Left lung (tissue), 10 donors: ENCODE data around the gene CLASP1. TPM values are rescaled to one million over a fixed set of nuclear protein-coding genes. Genes with fewer than 3 reads are reported as not detected.
"Not testable (repeated sequence)": the region's sequence is repeated elsewhere in the genome, so short reads cannot be mapped to it uniquely, and the experiment has no call there.

Experiments
- ATAC-seq: fragments of 200-7000 bp; cut with Tn5 transposase; one replicate; pipeline ENCODE4 v1.9.1; 2020; ENCODE audit warnings: moderate library complexity
- DNase-seq, 4 donors: peaks; one replicate each; pipeline ENCODE4 v3.0.0-alpha.2; 2013 to 2020
- H3K27ac ChIP-seq, 2 donors: fragments of 200-600 bp; sonication (generic) in 1 of 2; one replicate each; pipeline versions ENCODE4 v1.5.0 to v1.8.0; 2020 to 2021
- H3K27me3 ChIP-seq, 2 donors: fragments of 200-600 bp; sonication (generic) in 1 of 2; one replicate each; pipeline versions ENCODE4 v1.5.0 to v1.8.0; 2020 to 2021
- H3K36me3 ChIP-seq, 2 donors: fragments of 200-600 bp; sonication (generic) in 1 of 2; one replicate each; pipeline versions ENCODE4 v1.5.0 to v1.8.0; 2020 to 2021
- H3K4me1 ChIP-seq, 2 donors: fragments of 200-600 bp; one replicate each; pipeline ENCODE4 v1.8.0; 2021
- H3K4me3 ChIP-seq, 2 donors: fragments of 200-600 bp; sonication (generic) in 1 of 2; one replicate each; pipeline versions ENCODE4 v1.5.0 to v1.8.0; 2020 to 2021; ENCODE audit warnings: mild to moderate bottlenecking in 1 of 2
- H3K9me3 ChIP-seq, 2 donors: fragments of 200-600 bp; sonication (generic) in 1 of 2; one replicate each; pipeline versions ENCODE4 v1.5.0 to v1.8.0; 2020 to 2021
- intact Hi-C, 2 donors: fragments of 100-400 bp; cut with DNase I; formaldehyde crosslinking; loops; one replicate each; pipeline versions ENCODE4 v1.11.2 to v1.14.2; 2022
- polyA plus RNA-seq, 6 donors: library from polyadenylated mRNA; unstranded; fragments of 120-200 nt; gene quantifications; one replicate each; pipeline ENCODE4 v1.2.1, GENCODE V29; 2013; ENCODE audit not compliant: insufficient read length in 6 of 6
- total RNA-seq, 2 donors: library from RNA; stranded (reverse); fragmentation: NEBNext Ultra II Directional; extraction: Animal tissue kit (Norgen Biotek cat#: 25700); gene quantifications; one replicate each; pipeline ENCODE4 v1.2.1, GENCODE V29; 2021
- TF ChIP-seq, protein P1 (sequence below), 2 donors: fragments of 200-600 bp; sonication (generic) in 1 of 2; IDR thresholded peaks; one replicate each; pipeline versions ENCODE4 v1.5.0 to v1.8.0; 2021; ENCODE audit warnings: antibody characterized with exemption in 2 of 2
- donor health status: DM: no; HTN: yes; CAD: no.
- donor health status: DM: no; HTN: no; CAD: no.

Gene CLASP1
- total and polyA plus RNA-seq, 8 donors, result 42.9 to 52.1 (median 48.7) TPM

DNA sequence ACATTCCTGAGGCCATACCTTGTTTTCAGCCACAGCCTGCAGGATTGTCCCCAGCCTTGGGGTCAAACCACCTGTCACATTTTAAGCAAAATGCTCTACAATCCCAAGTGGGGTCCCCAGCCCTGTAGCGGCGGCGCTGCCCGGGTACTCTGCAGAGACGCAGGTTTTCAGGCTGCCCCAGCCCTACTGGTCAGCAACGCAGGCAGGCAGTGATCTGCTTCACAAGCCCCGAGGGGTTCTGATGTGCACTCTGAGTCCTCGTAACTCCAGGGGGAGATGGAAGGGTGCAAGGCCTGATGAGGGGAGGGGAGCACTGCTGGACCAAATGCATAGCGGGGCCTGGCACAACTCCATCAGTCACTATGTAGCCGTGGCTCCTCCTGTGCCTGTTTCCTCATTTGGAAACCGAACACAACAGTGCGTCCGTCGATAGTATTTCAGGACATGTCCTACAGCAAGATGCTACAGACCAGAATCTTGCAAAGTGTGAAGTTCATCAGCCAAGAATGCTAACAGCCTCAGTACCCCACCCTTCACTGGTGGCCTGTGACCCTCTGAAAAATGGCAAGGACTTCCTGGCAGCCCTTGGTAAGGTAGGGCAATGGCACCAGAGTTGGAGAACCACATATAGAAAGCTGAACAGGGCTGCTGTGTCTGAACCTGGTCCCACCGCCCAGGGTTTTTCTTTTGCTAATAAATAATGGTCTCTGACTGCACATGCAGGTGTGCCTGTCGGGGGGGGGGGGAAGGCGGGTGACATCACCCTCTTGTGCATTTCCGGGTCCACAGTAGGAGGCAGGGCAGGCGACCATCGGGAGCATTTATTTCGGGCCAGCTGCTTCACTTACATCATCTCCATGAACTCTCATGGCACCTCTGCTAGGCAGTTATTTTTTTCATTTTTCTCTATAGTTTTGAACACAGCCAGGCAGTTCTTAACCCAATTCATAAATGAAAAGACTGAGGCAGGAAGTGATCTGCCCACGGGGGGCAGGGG lies 313.7 kb downstream of the CLASP1 start:
- TF ChIP-seq, protein P1, sequence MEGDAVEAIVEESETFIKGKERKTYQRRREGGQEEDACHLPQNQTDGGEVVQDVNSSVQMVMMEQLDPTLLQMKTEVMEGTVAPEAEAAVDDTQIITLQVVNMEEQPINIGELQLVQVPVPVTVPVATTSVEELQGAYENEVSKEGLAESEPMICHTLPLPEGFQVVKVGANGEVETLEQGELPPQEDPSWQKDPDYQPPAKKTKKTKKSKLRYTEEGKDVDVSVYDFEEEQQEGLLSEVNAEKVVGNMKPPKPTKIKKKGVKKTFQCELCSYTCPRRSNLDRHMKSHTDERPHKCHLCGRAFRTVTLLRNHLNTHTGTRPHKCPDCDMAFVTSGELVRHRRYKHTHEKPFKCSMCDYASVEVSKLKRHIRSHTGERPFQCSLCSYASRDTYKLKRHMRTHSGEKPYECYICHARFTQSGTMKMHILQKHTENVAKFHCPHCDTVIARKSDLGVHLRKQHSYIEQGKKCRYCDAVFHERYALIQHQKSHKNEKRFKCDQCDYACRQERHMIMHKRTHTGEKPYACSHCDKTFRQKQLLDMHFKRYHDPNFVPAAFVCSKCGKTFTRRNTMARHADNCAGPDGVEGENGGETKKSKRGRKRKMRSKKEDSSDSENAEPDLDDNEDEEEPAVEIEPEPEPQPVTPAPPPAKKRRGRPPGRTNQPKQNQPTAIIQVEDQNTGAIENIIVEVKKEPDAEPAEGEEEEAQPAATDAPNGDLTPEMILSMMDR (IDR thresholded peaks at IDR 0.05), result no peak
- no peak for DNase-seq
- intact Hi-C loops, result no loop called here
- Histone ChIP-seq H3K4me1 (peaks cover 0 to 4% of the 10 kb centered on the region in 2 donors), H3K27ac (no peak overlapping the region), H3K9me3 (no peaks in the 10 kb centered on the region), H3K4me3 (no peak overlapping the region), H3K27me3 (no peaks in the 10 kb centered on the region), H3K36me3 (peaks cover 0 to 24% of the 10 kb centered on the region in 2 donors)
- peak; percentile 50 for ATAC-seq

DNA sequence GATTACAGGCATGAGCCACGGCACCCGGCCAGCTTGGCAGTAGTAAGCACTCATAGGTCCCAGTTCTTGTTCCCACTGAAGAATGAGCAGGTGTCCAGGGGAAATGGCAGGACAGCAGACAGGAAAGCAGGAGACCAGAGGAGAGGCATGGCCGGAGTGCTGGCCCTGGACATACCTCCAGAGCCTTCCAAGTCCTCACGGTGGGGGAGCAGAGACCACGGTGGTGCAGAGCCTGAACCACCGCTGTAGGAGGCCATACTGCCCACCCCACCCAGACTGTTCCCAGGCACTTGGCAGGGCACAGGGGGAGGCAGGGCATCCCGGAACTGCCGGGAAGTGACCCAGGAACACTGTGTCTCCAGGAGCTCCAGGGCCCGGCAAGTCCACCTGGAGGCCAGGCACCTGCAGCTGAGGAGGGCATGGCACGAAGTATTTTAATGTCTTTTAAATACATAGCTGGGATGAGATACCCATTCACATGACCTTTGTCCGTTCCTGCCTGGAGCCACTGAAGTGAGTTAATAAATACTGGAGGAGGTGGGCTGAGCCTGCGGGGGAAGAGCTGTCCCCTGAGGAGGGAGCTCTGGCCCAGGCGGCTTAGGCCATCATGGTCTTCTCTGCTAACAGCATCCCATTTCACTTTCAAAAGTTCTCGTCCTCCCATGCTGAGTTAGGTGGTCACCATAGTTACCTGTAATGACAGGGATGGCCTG lies 314.5 kb downstream of the CLASP1 start:
- H3K4me3 ChIP-seq, result no peak overlapping the region
- peaks cover 0 to 4% of the 10 kb centered on the region in 2 donors for H3K4me1 ChIP-seq
- H3K36me3 ChIP-seq, result peaks cover 0 to 16% of the 10 kb centered on the region in 2 donors
- intact Hi-C loops, result no loop called here
- DNase-seq (no peak), ATAC-seq (no peak)
- no peak overlapping the region for H3K27ac ChIP-seq
- no peaks in the 10 kb centered on the region for H3K27me3 ChIP-seq
- TF ChIP-seq, protein P1 (IDR thresholded peaks at IDR 0.05), result no peak
- no peaks in the 10 kb centered on the region for H3K9me3 ChIP-seq

DNA sequence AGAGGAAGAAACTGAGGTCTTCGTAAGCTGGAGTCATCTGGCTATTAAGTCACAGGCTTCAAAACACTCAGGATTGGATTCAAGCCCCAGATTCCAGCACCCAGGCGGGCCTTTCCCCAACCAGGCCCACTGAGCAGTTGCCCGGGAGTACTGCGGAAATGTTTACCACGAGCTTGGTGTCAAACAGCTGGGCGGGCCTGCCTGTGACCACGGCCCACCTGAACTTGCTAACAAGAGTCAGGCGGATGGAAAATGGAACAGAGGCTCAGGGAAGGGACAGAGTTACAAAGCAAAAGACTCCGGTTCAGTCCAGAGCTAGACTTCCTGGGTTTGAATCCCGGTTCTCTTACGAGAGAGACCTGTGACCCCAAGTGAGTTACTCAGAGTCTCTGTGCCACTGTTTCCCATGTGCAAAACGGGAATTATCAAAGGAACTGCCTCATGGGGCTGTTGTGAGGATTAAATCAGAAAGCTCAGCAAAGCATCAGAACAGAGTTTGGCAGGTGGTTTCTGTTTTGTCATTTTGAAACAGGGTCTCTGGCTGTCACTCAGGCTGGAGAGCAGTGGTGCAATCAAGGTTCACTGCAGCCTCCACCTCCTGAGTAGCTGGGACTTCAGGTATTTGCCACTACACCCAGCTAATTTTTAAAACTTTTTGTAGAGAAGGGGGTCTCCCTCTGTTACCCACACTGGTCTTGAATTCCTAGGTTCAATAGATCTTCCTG lies 315.3 kb downstream of the CLASP1 start:
- DNase-seq, result no peak
- ATAC-seq, result no peak
- TF ChIP-seq, protein P1 (IDR thresholded peaks at IDR 0.05), result no peak
- H3K9me3 ChIP-seq, result no peaks in the 10 kb centered on the region
- no peak overlapping the region for H3K27ac ChIP-seq
- no peak overlapping the region for H3K4me3 ChIP-seq
- H3K27me3 ChIP-seq, result no peaks in the 10 kb centered on the region
- peaks cover 0 to 4% of the 10 kb centered on the region in 2 donors for H3K4me1 ChIP-seq
- H3K36me3 ChIP-seq, result peaks cover 0 to 9% of the 10 kb centered on the region in 2 donors
- intact Hi-C loops, result no loop called here

DNA sequence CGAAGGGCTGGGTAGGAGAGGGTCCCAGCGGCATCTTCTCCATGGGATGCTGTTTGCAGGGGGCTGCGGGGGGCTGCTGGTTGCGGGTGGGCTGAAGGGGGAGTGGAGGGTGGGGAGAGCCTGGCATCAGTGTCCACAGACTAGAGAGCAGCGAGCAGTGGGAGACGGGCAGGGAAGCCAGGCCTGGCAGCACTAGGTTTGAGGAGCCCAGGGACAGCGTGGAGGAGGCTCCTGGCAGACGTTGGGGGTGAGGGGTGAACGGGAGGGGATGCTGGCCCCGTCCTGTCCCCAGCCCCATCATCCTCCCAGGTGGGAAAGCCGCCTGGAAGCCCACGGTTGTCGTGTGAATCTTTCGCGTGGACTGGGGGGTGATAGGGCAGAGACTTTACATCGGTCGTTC lies 316.0 kb downstream of the CLASP1 start:
- Histone ChIP-seq H3K27me3 (no peaks in the 10 kb centered on the region), H3K27ac (no peak overlapping the region), H3K4me1 (peaks cover 0 to 4% of the 10 kb centered on the region in 2 donors), H3K9me3 (no peaks in the 10 kb centered on the region), H3K4me3 (no peak overlapping the region), H3K36me3 (peaks cover 0 to 3% of the 10 kb centered on the region in 2 donors)
- ATAC-seq (no peak), DNase-seq (no peak)
- intact Hi-C loops, result no loop called here
- TF ChIP-seq, protein P1 (IDR thresholded peaks at IDR 0.05), result no peak

DNA sequence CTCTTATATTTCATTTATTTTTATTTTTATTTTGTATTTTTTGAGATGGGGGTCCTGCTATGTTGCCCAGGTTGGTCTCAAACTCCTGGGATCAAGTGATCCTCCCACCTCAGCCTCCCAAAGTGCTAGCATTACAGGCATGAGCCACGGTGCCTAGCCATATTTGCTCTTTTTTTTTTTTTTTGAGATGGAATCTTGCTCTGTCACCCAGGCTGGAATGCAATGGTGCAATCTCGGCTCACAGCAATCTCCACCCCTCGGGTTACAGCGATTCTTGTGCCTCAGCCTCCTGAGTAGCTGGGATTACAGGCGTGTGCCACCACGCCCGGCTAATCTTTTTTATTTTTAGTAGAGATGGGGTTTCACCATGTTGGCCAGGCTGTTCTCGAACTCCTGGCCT lies 317.9 kb downstream of the CLASP1 start:
- ATAC-seq, H3K9me3 ChIP-seq, H3K4me1 ChIP-seq, H3K4me3 ChIP-seq, H3K27me3 ChIP-seq, DNase-seq, intact Hi-C loops, H3K36me3 ChIP-seq, H3K27ac ChIP-seq: not testable (repeated sequence)
